PC-9 (cell line): ENCODE data around the gene EPB41.

Experiments used
- CTCF ChIP-seq: fragments of 200-600 bp; sonication (generic); conservative IDR thresholded peaks from 2 replicates; pipeline ENCODE4 v1.6.1; 2017; ENCODE audit warnings: mixed run types, antibody characterized with exemption, mild to moderate bottlenecking, moderate library complexity
- EZH2 ChIP-seq: fragments of 200-600 bp; sonication (generic); IDR thresholded peaks from 2 replicates; pipeline ENCODE4 v1.8.0; 2017; ENCODE audit warnings: antibody characterized with exemption, low read depth

GRCh38 chr1:28877132-28877781 is 37.1 kb upstream of the EPB41 start:
- TF ChIP-seq CTCF (peak; percentile 84), EZH2 (no peak)
